K562 (cell line): Measurements from ENCODE around the gene GANAB. TPM values are rescaled to one million over a fixed set of nuclear protein-coding genes. Genes with fewer than 3 reads are reported as not detected.

ENCODE experiments used
- FOXK2 ChIP-seq, 2 experiments: fragments of 450-650 bp; IDR thresholded peaks in 1 of 2; conservative IDR thresholded peaks in 1 of 2; 2 replicates each; pipeline ENCODE4 v1.6.1; 2016; ENCODE audit warnings: low read depth in 2 of 2, mild to moderate bottlenecking in 1 of 2
- HNRNPLL ChIP-seq: fragments of 200-400 bp; formaldehyde crosslinking; IDR thresholded peaks from 2 replicates; pipeline ENCODE4 v1.6.1; 2017; ENCODE audit warnings: low read length, low read depth, mild to moderate bottlenecking; ENCODE audit not compliant: poor library complexity, severe bottlenecking
- NCOA6 ChIP-seq: fragments of 450-650 bp; IDR thresholded peaks from 2 replicates; pipeline ENCODE4 v1.6.1; 2017; ENCODE audit warnings: mild to moderate bottlenecking
- PHB2 ChIP-seq: fragments of 450-650 bp; IDR thresholded peaks from 2 replicates; pipeline ENCODE4 v1.6.1; 2017; ENCODE audit warnings: low read depth
- PRPF4 ChIP-seq: fragments of 200-400 bp; formaldehyde crosslinking; IDR thresholded peaks from one replicate; pipeline ENCODE4 v1.6.1; 2017; ENCODE audit warnings: low read length, low read depth, mild to moderate bottlenecking; ENCODE audit not compliant: insufficient read depth, poor library complexity, severe bottlenecking
- SUPT5H ChIP-seq: fragments of 450-650 bp; IDR thresholded peaks from 2 replicates; pipeline ENCODE4 v1.6.1; 2016
- polyA plus RNA-seq, 8 experiments: library from polyadenylated mRNA; depleted of rRNA in 4 of 8; stranded (reverse) in 5 of 8; unstranded in 3 of 8; fragments of >200 nt; fragmentation: Nextera tagmentation in 2 of 8; fragmentation: Illumina TruSeq in 1 of 8; extraction: Ambion mirVana in 2 of 8; extraction: Trizol in 1 of 8; gene quantifications; 2 replicates each; pipeline versions ENCODE4 v1.2.1 to v1.2.3, GENCODE V29; 2011 to 2014; ENCODE audit warnings: inconsistent platforms in 1 of 8, missing spikeins in 1 of 8
- total RNA-seq, 7 experiments: library from RNA; depleted of rRNA in 6 of 7; stranded (reverse); fragments of >200 nt in 6 of 7; fragmentation: Illumina TruSeq in 2 of 7; extraction: Trizol in 2 of 7; gene quantifications; 2 replicates each; pipeline versions ENCODE4 v1.2.1 to v1.2.3, GENCODE V29; 2011 to 2021; ENCODE audit warnings: low replicate concordance in 1 of 7
- TF ChIP-seq, protein P1 (sequence below), 2 experiments: fragments of 450-650 bp; formaldehyde crosslinking in 1 of 2; IDR thresholded peaks; 2 replicates each; pipeline versions ENCODE4 v1.4.0 to v1.6.1; 2014 to 2020; ENCODE audit warnings: mild to moderate bottlenecking in 2 of 2, borderline replicate concordance in 1 of 2, low read depth in 1 of 2
- TF ChIP-seq, protein P2 (sequence below): fragments of 450-650 bp; IDR thresholded peaks from one replicate; pipeline ENCODE4 v1.6.1; 2018; ENCODE audit warnings: mild to moderate bottlenecking, moderate library complexity; ENCODE audit not compliant: partially characterized antibody
- TF ChIP-seq, protein P3 (sequence below), 2 experiments: fragments of 450-650 bp in 1 of 2; sonication (generic) in 1 of 2; formaldehyde crosslinking; conservative IDR thresholded peaks; 2 replicates each; pipeline versions ENCODE4 v1.4.0 to v1.8.1; 2020 to 2022; ENCODE audit warnings: mild to moderate bottlenecking in 1 of 2, missing genetic modification reagents in 1 of 2
- TF ChIP-seq, protein P4 (sequence below): IDR thresholded peaks from 2 replicates; pipeline ENCODE4 v1.6.1; 2016; ENCODE audit warnings: missing genetic modification characterization, missing compliant biosample characterization

Gene GANAB
- total and polyA plus RNA-seq, 9 of the 15 experiments (the other 6 are each of a cell fraction or from before 2014, with no cell fraction given), result 6.5 to 284 (median 161) TPM

DNA sequence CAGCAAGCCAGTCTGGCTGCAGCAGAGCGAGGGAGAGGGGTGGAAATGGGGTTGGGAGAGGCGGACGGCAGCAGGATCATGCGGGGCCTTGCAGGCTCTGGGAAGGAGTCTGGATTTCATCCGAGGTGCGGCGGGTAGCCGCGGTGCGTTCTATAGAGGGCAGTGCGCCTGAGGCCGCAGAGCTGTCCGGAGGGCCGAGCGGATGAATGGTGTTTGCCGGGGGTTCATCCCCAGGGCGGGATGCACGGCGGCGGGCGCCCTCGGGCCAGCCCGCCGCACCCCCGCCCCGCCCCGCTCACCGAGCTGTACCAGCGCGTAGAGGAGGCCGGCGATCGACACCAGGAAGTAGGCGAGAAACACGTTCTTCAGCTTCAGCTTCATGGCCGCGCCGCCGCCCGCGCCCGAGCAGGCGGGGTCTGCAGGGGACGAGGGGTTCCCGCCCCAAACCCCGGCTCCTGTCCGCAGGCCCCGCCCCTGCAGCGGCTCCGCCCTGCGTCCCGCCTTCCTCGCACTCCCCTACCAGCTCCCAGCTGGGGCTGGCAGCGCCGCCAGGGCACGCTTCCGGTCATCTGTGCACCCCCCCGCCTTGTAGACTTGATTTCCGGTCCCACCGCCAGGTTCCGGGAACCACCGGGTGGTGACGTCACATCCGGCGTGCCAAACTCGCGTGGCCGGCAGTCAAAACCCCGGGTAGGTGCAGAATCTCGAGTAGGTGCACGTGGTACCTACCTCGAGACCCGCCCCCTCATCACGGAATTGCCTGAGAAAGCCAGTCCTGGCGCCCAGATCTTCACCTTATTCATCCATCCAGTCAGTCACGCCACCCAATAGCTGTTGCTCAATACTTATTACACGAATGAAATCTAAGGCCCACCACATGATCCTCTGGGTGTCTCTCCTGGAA, 24.6 kb downstream of the GANAB start, which contains the start of gene B3GAT3 (continued):
- TF ChIP-seq, protein P1, sequence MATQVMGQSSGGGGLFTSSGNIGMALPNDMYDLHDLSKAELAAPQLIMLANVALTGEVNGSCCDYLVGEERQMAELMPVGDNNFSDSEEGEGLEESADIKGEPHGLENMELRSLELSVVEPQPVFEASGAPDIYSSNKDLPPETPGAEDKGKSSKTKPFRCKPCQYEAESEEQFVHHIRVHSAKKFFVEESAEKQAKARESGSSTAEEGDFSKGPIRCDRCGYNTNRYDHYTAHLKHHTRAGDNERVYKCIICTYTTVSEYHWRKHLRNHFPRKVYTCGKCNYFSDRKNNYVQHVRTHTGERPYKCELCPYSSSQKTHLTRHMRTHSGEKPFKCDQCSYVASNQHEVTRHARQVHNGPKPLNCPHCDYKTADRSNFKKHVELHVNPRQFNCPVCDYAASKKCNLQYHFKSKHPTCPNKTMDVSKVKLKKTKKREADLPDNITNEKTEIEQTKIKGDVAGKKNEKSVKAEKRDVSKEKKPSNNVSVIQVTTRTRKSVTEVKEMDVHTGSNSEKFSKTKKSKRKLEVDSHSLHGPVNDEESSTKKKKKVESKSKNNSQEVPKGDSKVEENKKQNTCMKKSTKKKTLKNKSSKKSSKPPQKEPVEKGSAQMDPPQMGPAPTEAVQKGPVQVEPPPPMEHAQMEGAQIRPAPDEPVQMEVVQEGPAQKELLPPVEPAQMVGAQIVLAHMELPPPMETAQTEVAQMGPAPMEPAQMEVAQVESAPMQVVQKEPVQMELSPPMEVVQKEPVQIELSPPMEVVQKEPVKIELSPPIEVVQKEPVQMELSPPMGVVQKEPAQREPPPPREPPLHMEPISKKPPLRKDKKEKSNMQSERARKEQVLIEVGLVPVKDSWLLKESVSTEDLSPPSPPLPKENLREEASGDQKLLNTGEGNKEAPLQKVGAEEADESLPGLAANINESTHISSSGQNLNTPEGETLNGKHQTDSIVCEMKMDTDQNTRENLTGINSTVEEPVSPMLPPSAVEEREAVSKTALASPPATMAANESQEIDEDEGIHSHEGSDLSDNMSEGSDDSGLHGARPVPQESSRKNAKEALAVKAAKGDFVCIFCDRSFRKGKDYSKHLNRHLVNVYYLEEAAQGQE (IDR thresholded peaks at IDR 0.05; ENCODE audit: borderline replicate concordance), result peak; percentile 40
- TF ChIP-seq, protein P1 (CRISPR knock-in tag; IDR thresholded peaks at IDR 0.05; ENCODE audit: low read depth), result peak; percentile 75
- peak; percentile 67 to 69; a peak in 3 of 4 replicates for TF ChIP-seq FOXK2 (conservative IDR thresholded peaks at IDR 0.05 in 1 of 2, IDR thresholded peaks at IDR 0.05 in 1 of 2; ENCODE audit: low read depth in 2 of 2)
- no peak for TF ChIP-seq PRPF4
- peak; percentile 74 for TF ChIP-seq SUPT5H
- no peak for TF ChIP-seq NCOA6
- TF ChIP-seq HNRNPLL, result peak; percentile 48
- TF ChIP-seq, protein P2, sequence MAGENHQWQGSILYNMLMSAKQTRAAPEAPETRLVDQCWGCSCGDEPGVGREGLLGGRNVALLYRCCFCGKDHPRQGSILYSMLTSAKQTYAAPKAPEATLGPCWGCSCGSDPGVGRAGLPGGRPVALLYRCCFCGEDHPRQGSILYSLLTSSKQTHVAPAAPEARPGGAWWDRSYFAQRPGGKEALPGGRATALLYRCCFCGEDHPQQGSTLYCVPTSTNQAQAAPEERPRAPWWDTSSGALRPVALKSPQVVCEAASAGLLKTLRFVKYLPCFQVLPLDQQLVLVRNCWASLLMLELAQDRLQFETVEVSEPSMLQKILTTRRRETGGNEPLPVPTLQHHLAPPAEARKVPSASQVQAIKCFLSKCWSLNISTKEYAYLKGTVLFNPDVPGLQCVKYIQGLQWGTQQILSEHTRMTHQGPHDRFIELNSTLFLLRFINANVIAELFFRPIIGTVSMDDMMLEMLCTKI, result no peak
- TF ChIP-seq, protein P3, sequence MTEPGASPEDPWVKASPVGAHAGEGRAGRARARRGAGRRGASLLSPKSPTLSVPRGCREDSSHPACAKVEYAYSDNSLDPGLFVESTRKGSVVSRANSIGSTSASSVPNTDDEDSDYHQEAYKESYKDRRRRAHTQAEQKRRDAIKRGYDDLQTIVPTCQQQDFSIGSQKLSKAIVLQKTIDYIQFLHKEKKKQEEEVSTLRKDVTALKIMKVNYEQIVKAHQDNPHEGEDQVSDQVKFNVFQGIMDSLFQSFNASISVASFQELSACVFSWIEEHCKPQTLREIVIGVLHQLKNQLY (CRISPR knock-in tag; conservative IDR thresholded peaks at IDR 0.05), result no peak
- TF ChIP-seq, protein P4, sequence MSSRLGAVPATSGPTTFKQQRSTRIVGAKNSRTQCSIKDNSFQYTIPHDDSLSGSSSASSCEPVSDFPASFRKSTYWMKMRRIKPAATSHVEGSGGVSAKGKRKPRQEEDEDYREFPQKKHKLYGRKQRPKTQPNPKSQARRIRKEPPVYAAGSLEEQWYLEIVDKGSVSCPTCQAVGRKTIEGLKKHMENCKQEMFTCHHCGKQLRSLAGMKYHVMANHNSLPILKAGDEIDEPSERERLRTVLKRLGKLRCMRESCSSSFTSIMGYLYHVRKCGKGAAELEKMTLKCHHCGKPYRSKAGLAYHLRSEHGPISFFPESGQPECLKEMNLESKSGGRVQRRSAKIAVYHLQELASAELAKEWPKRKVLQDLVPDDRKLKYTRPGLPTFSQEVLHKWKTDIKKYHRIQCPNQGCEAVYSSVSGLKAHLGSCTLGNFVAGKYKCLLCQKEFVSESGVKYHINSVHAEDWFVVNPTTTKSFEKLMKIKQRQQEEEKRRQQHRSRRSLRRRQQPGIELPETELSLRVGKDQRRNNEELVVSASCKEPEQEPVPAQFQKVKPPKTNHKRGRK (tag), result no peak
- no peak for TF ChIP-seq PHB2
